ENCODE results near the gene PDGFC. TPM values are rescaled to one million over a fixed set of nuclear protein-coding genes. Genes with fewer than 3 reads are reported as not detected.
A peak's percentile ranks its signal among the peaks of the same experiment; 100 is the strongest.

The PDGFC gene
- total RNA-seq, 1 donor from 2014 or later, result 45.2 TPM

- no peak for DNase-seq (ENCODE audit: low spot score)
Measured at GRCh38 chr4:156782491-156782890, 189.1 kb downstream of the PDGFC start.

GRCh38 chr4:156781852-156782251 is 189.7 kb downstream of the PDGFC start:
- DNase-seq (ENCODE audit: low spot score), result no peak

- DNase-seq (ENCODE audit: low spot score), result no peak
Measured at GRCh38 chr4:156779774-156780173, 191.8 kb downstream of the PDGFC start.

GRCh38 chr4:156779042-156779441 is 192.6 kb downstream of the PDGFC start:
- no peak for DNase-seq (ENCODE audit: low spot score)

GRCh38 chr4:156778606-156779005 is 193.0 kb downstream of the PDGFC start:
- no peak for DNase-seq (ENCODE audit: low spot score)

GRCh38 chr4:156778093-156778492 is 193.5 kb downstream of the PDGFC start:
- no peak for DNase-seq (ENCODE audit: low spot score)

- DNase-seq (ENCODE audit: low spot score), result no peak
Measured at GRCh38 chr4:156775813-156776212, 195.8 kb downstream of the PDGFC start.

- no peak for DNase-seq (ENCODE audit: low spot score)
Measured at GRCh38 chr4:156774422-156774821, 197.2 kb downstream of the PDGFC start.

GRCh38 chr4:156773648-156774357 is 197.8 kb downstream of the PDGFC start:
- no peak for DNase-seq (ENCODE audit: low spot score)

GRCh38 chr4:156771171-156771837 is 200.3 kb downstream of the PDGFC start:
- DNase-seq (ENCODE audit: low spot score), result peak; percentile 24

- DNase-seq (ENCODE audit: low spot score), result no peak
Measured at GRCh38 chr4:156770140-156770539, 201.5 kb downstream of the PDGFC start.

GRCh38 chr4:156767911-156768415 is 203.6 kb downstream of the PDGFC start:
- DNase-seq (ENCODE audit: low spot score), result no peak

GRCh38 chr4:156766846-156767245 is 204.8 kb downstream of the PDGFC start:
- DNase-seq (ENCODE audit: low spot score), result no peak

- no peak for DNase-seq (ENCODE audit: low spot score)
Measured at GRCh38 chr4:156765277-156765676, 206.3 kb downstream of the PDGFC start.

GRCh38 chr4:156764846-156765245 is 206.8 kb downstream of the PDGFC start:
- no peak for DNase-seq (ENCODE audit: low spot score)

- DNase-seq (ENCODE audit: low spot score), result no peak
Measured at GRCh38 chr4:156764145-156764544, 207.5 kb downstream of the PDGFC start.

GRCh38 chr4:156763511-156763910 is 208.1 kb downstream of the PDGFC start:
- DNase-seq (ENCODE audit: low spot score), result no peak

GRCh38 chr4:156762851-156763250 is 208.7 kb downstream of the PDGFC start:
- no peak for DNase-seq (ENCODE audit: low spot score)

GRCh38 chr4:156756118-156756517 is 215.5 kb downstream of the PDGFC start:
- DNase-seq (ENCODE audit: low spot score), result no peak

GRCh38 chr4:156754832-156755570 is 216.6 kb downstream of the PDGFC start:
- no peak for DNase-seq (ENCODE audit: low spot score)

GRCh38 chr4:156751486-156751885 is 220.1 kb downstream of the PDGFC start:
- DNase-seq (ENCODE audit: low spot score), result no peak
